ENCODE measurements around the gene SGK2. TPM values are rescaled to one million over a fixed set of nuclear protein-coding genes. Genes with fewer than 3 reads are reported as not detected.

SGK2 gene
- total and polyA plus RNA-seq, 2 of the 13 experiments (the other 11 are each of a cell fraction or from before 2014, with no cell fraction given), result 6.2 to 29.4 TPM

GRCh38 chr20:43558412-43559146 is at the start of gene SGK2 (continued):
- TF ChIP-seq SP5 (CRISPR knock-in tag; IDR thresholded peaks at IDR 0.05; ENCODE audit: borderline replicate concordance, low read depth) (no peak), MAZ (IDR thresholded peaks at IDR 0.05; ENCODE audit: borderline replicate concordance, low read depth, low read length) (0 out of 2 replicates have a peak, but pooled peaks have one; percentile 16), MAZ (CRISPR knock-in tag; IDR thresholded peaks at IDR 0.05; ENCODE audit: low read depth) (no peak), SMAD9 (CRISPR knock-in tag; IDR thresholded peaks at IDR 0.05) (0 out of 2 replicates have a peak, but pooled peaks have one; percentile 51), ATF7 (IDR thresholded peaks at IDR 0.05) (no peak), ATF7 (CRISPR knock-in tag; IDR thresholded peaks at IDR 0.05) (no peak; the same call in 1 of the 2 replicates), ZNF788 (CRISPR knock-in tag; IDR thresholded peaks at IDR 0.05; ENCODE audit: borderline replicate concordance) (no peak; the same call in 1 of the 2 replicates), DMTF1 (CRISPR knock-in tag; IDR thresholded peaks at IDR 0.05) (no peak), NFATC3 (CRISPR knock-in tag; IDR thresholded peaks at IDR 0.05) (0 out of 2 replicates have a peak, but pooled peaks have one; percentile 30), NFE2L1 (CRISPR knock-in tag; IDR thresholded peaks at IDR 0.05; ENCODE audit: borderline replicate concordance) (peak; percentile 97)
- TF ChIP-seq, protein P1, sequence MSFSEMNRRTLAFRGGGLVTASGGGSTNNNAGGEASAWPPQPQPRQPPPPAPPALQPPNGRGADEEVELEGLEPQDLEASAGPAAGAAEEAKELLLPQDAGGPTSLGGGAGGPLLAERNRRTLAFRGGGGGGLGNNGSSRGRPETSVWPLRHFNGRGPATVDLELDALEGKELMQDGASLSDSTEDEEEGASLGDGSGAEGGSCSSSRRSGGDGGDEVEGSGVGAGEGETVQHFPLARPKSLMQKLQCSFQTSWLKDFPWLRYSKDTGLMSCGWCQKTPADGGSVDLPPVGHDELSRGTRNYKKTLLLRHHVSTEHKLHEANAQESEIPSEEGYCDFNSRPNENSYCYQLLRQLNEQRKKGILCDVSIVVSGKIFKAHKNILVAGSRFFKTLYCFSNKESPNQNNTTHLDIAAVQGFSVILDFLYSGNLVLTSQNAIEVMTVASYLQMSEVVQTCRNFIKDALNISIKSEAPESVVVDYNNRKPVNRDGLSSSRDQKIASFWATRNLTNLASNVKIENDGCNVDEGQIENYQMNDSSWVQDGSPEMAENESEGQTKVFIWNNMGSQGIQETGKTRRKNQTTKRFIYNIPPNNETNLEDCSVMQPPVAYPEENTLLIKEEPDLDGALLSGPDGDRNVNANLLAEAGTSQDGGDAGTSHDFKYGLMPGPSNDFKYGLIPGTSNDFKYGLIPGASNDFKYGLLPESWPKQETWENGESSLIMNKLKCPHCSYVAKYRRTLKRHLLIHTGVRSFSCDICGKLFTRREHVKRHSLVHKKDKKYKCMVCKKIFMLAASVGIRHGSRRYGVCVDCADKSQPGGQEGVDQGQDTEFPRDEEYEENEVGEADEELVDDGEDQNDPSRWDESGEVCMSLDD (CRISPR knock-in tag; IDR thresholded peaks at IDR 0.05; ENCODE audit: borderline replicate concordance), result no peak; the same call in 1 of the 2 replicates
- TF ChIP-seq, protein P2, sequence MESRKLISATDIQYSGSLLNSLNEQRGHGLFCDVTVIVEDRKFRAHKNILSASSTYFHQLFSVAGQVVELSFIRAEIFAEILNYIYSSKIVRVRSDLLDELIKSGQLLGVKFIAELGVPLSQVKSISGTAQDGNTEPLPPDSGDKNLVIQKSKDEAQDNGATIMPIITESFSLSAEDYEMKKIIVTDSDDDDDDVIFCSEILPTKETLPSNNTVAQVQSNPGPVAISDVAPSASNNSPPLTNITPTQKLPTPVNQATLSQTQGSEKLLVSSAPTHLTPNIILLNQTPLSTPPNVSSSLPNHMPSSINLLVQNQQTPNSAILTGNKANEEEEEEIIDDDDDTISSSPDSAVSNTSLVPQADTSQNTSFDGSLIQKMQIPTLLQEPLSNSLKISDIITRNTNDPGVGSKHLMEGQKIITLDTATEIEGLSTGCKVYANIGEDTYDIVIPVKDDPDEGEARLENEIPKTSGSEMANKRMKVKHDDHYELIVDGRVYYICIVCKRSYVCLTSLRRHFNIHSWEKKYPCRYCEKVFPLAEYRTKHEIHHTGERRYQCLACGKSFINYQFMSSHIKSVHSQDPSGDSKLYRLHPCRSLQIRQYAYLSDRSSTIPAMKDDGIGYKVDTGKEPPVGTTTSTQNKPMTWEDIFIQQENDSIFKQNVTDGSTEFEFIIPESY (CRISPR knock-in tag; IDR thresholded peaks at IDR 0.05), result no peak; the same call in 1 of the 2 replicates
- TF ChIP-seq, protein P3, sequence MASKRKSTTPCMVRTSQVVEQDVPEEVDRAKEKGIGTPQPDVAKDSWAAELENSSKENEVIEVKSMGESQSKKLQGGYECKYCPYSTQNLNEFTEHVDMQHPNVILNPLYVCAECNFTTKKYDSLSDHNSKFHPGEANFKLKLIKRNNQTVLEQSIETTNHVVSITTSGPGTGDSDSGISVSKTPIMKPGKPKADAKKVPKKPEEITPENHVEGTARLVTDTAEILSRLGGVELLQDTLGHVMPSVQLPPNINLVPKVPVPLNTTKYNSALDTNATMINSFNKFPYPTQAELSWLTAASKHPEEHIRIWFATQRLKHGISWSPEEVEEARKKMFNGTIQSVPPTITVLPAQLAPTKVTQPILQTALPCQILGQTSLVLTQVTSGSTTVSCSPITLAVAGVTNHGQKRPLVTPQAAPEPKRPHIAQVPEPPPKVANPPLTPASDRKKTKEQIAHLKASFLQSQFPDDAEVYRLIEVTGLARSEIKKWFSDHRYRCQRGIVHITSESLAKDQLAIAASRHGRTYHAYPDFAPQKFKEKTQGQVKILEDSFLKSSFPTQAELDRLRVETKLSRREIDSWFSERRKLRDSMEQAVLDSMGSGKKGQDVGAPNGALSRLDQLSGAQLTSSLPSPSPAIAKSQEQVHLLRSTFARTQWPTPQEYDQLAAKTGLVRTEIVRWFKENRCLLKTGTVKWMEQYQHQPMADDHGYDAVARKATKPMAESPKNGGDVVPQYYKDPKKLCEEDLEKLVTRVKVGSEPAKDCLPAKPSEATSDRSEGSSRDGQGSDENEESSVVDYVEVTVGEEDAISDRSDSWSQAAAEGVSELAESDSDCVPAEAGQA (IDR thresholded peaks at IDR 0.05; ENCODE audit: low read depth), result no peak; the same call in 1 of the 2 replicates
- TF ChIP-seq, protein P3 (CRISPR knock-in tag; IDR thresholded peaks at IDR 0.05; ENCODE audit: borderline replicate concordance), result no peak; the same call in 1 of the 2 replicates

Data from HepG2 (cell line).